CD4-positive, CD25-positive, alpha-beta regulatory T cell (primary cell): ENCODE measurements around the gene ZC3H13. TPM values are rescaled to one million over a fixed set of nuclear protein-coding genes. Genes with fewer than 3 reads are reported as not detected.

Experiments used
- polyA plus RNA-seq, 4 donors: library from polyadenylated mRNA; unstranded; fragments of 300-500 nt; fragmentation: Illumina TruSeq; gene quantifications; one replicate each; pipeline ENCODE4 v1.2.3, GENCODE V29; 2021
- total RNA-seq: library from RNA; stranded (reverse); gene quantifications from one replicate; pipeline ENCODE4 v1.2.3, GENCODE V29; 2022

Gene ZC3H13
- total and polyA plus RNA-seq, 5 donors from 2014 or later: 23.7 to 58.4 (median 25.3) TPM

Other genes starting within 250 kb of the ZC3H13 start
- gene SIAH3, start 201.0 kb downstream of the ZC3H13 start, total RNA-seq: not detected
- under 1 TPM in 1 of 4 donors, not detected in 3; 0.03 TPM for gene SIAH3, start 201.0 kb downstream of the ZC3H13 start, polyA plus RNA-seq
- not detected for gene CPB2, start 52.3 kb upstream of the ZC3H13 start, total RNA-seq
- gene CPB2, start 52.3 kb upstream of the ZC3H13 start, polyA plus RNA-seq: under 1 TPM in 1 of 4 donors, not detected in 3; 0.17 TPM
- 516 TPM for gene LCP1, start 129.4 kb upstream of the ZC3H13 start, total RNA-seq
- 1,000 to 10,000 TPM in 3 of 4 donors, 100 to 1,000 TPM in 1; 831 to 1,155 (median 1,047) TPM for gene LCP1, start 129.4 kb upstream of the ZC3H13 start, polyA plus RNA-seq
- 0.20 TPM for gene LRRC63, start 159.2 kb upstream of the ZC3H13 start, total RNA-seq
- under 1 TPM; 0.12 to 0.49 (median 0.18) TPM for gene LRRC63, start 159.2 kb upstream of the ZC3H13 start, polyA plus RNA-seq